ENCODE results near the gene CREB1.

GRCh38 chr2:207630491-207630890, 100.7 kb downstream of the CREB1 start:
- TF ChIP-seq CTCF (IDR thresholded peaks at IDR 0.05) (no peak), MEF2A (IDR thresholded peaks at IDR 0.05; ENCODE audit: borderline replicate concordance, low read depth) (no peak)

Measured in SK-N-SH (cell line).